Prostate gland (tissue), 2 donors: ENCODE results near the gene NARS2.

ENCODE experiments used
- CTCF ChIP-seq, 4 experiments: fragments of 200-600 bp in 2 of 4; fragments of 450-650 bp in 2 of 4; sonication (generic) in 2 of 4; IDR thresholded peaks; 1 replicate in 3 of 4; 2 replicates in 1 of 4; pipeline ENCODE4 v1.5.1; 2016 to 2019; ENCODE audit warnings: antibody characterized with exemption in 4 of 4, mild to moderate bottlenecking in 2 of 4, moderate library complexity in 2 of 4
- POLR2AphosphoS5 ChIP-seq: sonication (generic); formaldehyde crosslinking; IDR thresholded peaks from one replicate; pipeline ENCODE4 v1.6.1; 2017; ENCODE audit warnings: antibody characterized with exemption

GRCh38 chr11:78564490-78565467 is 9.9 kb downstream of the NARS2 start:
- peak; percentile 63 to 84 (median 78) for TF ChIP-seq CTCF (IDR thresholded peaks at IDR 0.05)
- peak; percentile 23 for TF ChIP-seq POLR2AphosphoS5
